HepG2 (cell line): Measurements from ENCODE around the gene DLG2. TPM values are rescaled to one million over a fixed set of nuclear protein-coding genes. Genes with fewer than 3 reads are reported as not detected.

ENCODE experiments used
- ATAC-seq: fragments of 200-7000 bp; cut with Tn5 transposase; 3 replicates; pipeline ENCODE4 v1.9.1; 2020; ENCODE audit warnings: mild to moderate bottlenecking, moderate library complexity
- BruUV-seq: library from RNA; stranded (reverse); fragments of 400-500 nt; replicated peaks from 2 replicates; lab custom pipeline; 2021; lab: Mats Ljungman, UMichigan
- CTCF ChIA-PET: fragments of 300-600 bp; formaldehyde crosslinking; extraction: SDS; loops from one replicate; lab custom pipeline; 2021; ENCODE audit warnings: low total read pairs, inconsistent platforms, low intra/inter-chr PET ratio; lab: Yijun Ruan, JAX
- POLR2A ChIA-PET: fragments of 350-600 bp; sonication (Branson Sonifier 250); formaldehyde crosslinking; loops from one replicate; lab custom pipeline; 2020; ENCODE audit warnings: antibody characterized with exemption, inconsistent platforms; lab: Yijun Ruan, JAX
- DNase-seq: peaks from one replicate; pipeline ENCODE4 v3.0.0-alpha.2; 2015; ENCODE audit warnings: low spot score
- FAIRE-seq: peaks from 3 replicates; lab custom pipeline; 2011; peaks lifted over from hg19 to GRCh38; lab: Jason Lieb, UNC
- H2AFZ ChIP-seq: one replicate; pipeline ENCODE4 v1.6.1; 2011; ENCODE audit warnings: low read length, inconsistent platforms
- H3K27ac ChIP-seq: fragments of 300-600 bp; 3 replicates; pipeline ENCODE4 v1.8.0; 2011; ENCODE audit warnings: mixed run types, mild to moderate bottlenecking, mixed read lengths, low read length, inconsistent platforms; ENCODE audit not compliant: insufficient read depth; ENCODE audit errors: extremely low read length
- H3K27me3 ChIP-seq, 2 experiments: fragments of 200-600 bp in 1 of 2; 2 replicates in 1 of 2; 3 replicates in 1 of 2; pipeline versions ENCODE4 v1.6.0 to v1.8.0; 2011; ENCODE audit warnings: low read length in 2 of 2, mild to moderate bottlenecking in 2 of 2, moderate library complexity in 2 of 2, inconsistent platforms in 1 of 2; ENCODE audit not compliant: insufficient read depth in 2 of 2, control insufficient read depth in 1 of 2
- H3K36me3 ChIP-seq, 2 experiments: fragments of 200-600 bp in 1 of 2; replicated peaks in 1 of 2; 2 replicates in 1 of 2; 3 replicates in 1 of 2; pipeline versions ENCODE4 v1.5.1 to v1.8.0; 2011; ENCODE audit warnings: low read length in 2 of 2, inconsistent platforms in 1 of 2; ENCODE audit not compliant: insufficient read depth in 2 of 2, control insufficient read depth in 1 of 2
- H3K4me1 ChIP-seq: 2 replicates; pipeline ENCODE4 v1.5.1; 2012; ENCODE audit warnings: low read length, inconsistent platforms; ENCODE audit not compliant: insufficient read depth
- H3K4me2 ChIP-seq: 2 replicates; pipeline ENCODE4 v1.6.0; 2011; ENCODE audit warnings: low read depth, low read length, inconsistent platforms
- H3K4me3 ChIP-seq, 3 experiments: fragments of 200-600 bp in 1 of 3; sonication (generic), shearing (Covaris generic) in 1 of 3; replicated peaks in 1 of 3; 2 replicates each; pipeline ENCODE4 v1.5.1; 2011 to 2016; ENCODE audit warnings: low read length in 3 of 3, inconsistent platforms in 2 of 3, low read depth in 2 of 3, mild to moderate bottlenecking in 2 of 3, control low read depth in 1 of 3, mixed read lengths in 1 of 3; ENCODE audit not compliant: insufficient read depth in 1 of 3
- H3K79me2 ChIP-seq: one replicate; pipeline ENCODE4 v1.6.1; 2011; ENCODE audit warnings: low read length, inconsistent platforms; ENCODE audit not compliant: insufficient read depth
- H3K9ac ChIP-seq: 2 replicates; pipeline ENCODE4 v1.6.0; 2011; ENCODE audit warnings: mild to moderate bottlenecking, low read depth, low read length, inconsistent platforms; ENCODE audit not compliant: insufficient read depth
- H3K9me3 ChIP-seq: 2 replicates; pipeline ENCODE4 v1.5.1; 2012; ENCODE audit warnings: mild to moderate bottlenecking, low read length
- H4K20me1 ChIP-seq: 2 replicates; pipeline ENCODE4 v1.6.0; 2011; ENCODE audit warnings: inconsistent platforms, mild to moderate bottlenecking, low read length, moderate library complexity; ENCODE audit not compliant: insufficient read depth
- ARNT2 ChIP-seq: sonication (generic); formaldehyde crosslinking; IDR thresholded peaks from 2 replicates; pipeline ENCODE4 v1.8.0; 2022; ENCODE audit warnings: mild to moderate bottlenecking, low read depth, missing genetic modification reagents, moderate library complexity
- EHMT2 ChIP-seq: fragments of 200-600 bp; sonication (generic); IDR thresholded peaks from 2 replicates; pipeline ENCODE4 v1.7.0; 2017; ENCODE audit warnings: antibody characterized with exemption, low read depth, low read length, borderline replicate concordance
- ETS1 ChIP-seq: sonication (generic); formaldehyde crosslinking; IDR thresholded peaks from 2 replicates; pipeline ENCODE4 v1.4.0; 2020; ENCODE audit warnings: missing genetic modification reagents
- JUN ChIP-seq: sonication (generic); formaldehyde crosslinking; IDR thresholded peaks from 2 replicates; pipeline ENCODE4 v1.4.0; 2020; ENCODE audit warnings: mild to moderate bottlenecking, missing genetic modification reagents
- MEIS2 ChIP-seq: sonication (generic); formaldehyde crosslinking; IDR thresholded peaks from 2 replicates; pipeline ENCODE4 v1.9.0; 2021; ENCODE audit warnings: mild to moderate bottlenecking, missing genetic modification reagents
- NRL ChIP-seq: sonication (generic); formaldehyde crosslinking; IDR thresholded peaks from 2 replicates; pipeline ENCODE4 v1.5.0; 2020; ENCODE audit warnings: missing genetic modification reagents, mild to moderate bottlenecking, moderate library complexity, borderline replicate concordance
- RCOR2 ChIP-seq: IDR thresholded peaks from 2 replicates; pipeline ENCODE4 v1.6.1; 2016; ENCODE audit warnings: missing biosample characterization, missing genetic modification reagents
- SETDB1 ChIP-seq: sonication (generic); formaldehyde crosslinking; IDR thresholded peaks from 2 replicates; pipeline ENCODE4 v1.5.1; 2020; ENCODE audit warnings: missing genetic modification reagents, mild to moderate bottlenecking, borderline replicate concordance
- TSC22D2 ChIP-seq: sonication (generic); formaldehyde crosslinking; IDR thresholded peaks from 2 replicates; pipeline ENCODE4 v1.5.1; 2020; ENCODE audit warnings: missing genetic modification reagents, mild to moderate bottlenecking, borderline replicate concordance
- ZBTB39 ChIP-seq: sonication (generic); formaldehyde crosslinking; IDR thresholded peaks from 2 replicates; pipeline ENCODE4 v1.5.0; 2020; ENCODE audit warnings: missing genetic modification reagents
- ZHX1 ChIP-seq: sonication (generic); formaldehyde crosslinking; IDR thresholded peaks from 2 replicates; pipeline ENCODE4 v1.8.1; 2022; ENCODE audit warnings: low read depth, mild to moderate bottlenecking, missing genetic modification reagents
- ZNF670 ChIP-seq: sonication (generic); formaldehyde crosslinking; IDR thresholded peaks from 2 replicates; pipeline ENCODE4 v1.8.0; 2022; ENCODE audit warnings: mild to moderate bottlenecking, missing genetic modification reagents, borderline replicate concordance
- ZNF770 ChIP-seq: sonication (generic); formaldehyde crosslinking; IDR thresholded peaks from 2 replicates; pipeline ENCODE4 v1.5.0; 2020; ENCODE audit warnings: mild to moderate bottlenecking, missing genetic modification reagents
- WGBS: methylation state at CpG from one replicate; pipeline ENCODE4 v1.1.6; 2017; ENCODE audit warnings: low lambda C conversion rate; 5-methylcytosine and 5-hydroxymethylcytosine counted together
- in situ Hi-C: cut with HindIII; loops from 2 replicates; pipeline ENCODE4 v1.10.0; 2017; ENCODE audit warnings: low pct_unique_long_range_greater_than_20kb; ENCODE audit not compliant: extremely low pct_ligation_motif_present
- intact Hi-C: fragments of 100-400 bp; cut with micrococcal nuclease; formaldehyde crosslinking; loops from one replicate; pipeline ENCODE4 v1.10.0; 2022; ENCODE audit not compliant: unreplicated experiment
- polyA plus RNA-seq, 8 experiments: library from polyadenylated mRNA; depleted of rRNA in 3 of 8; stranded (reverse) in 7 of 8; unstranded in 1 of 8; fragments of >200 nt; fragmentation: Illumina TruSeq in 4 of 8; extraction: Trizol in 4 of 8; gene quantifications; 2 replicates each; pipeline versions ENCODE4 v1.2.1 to v1.2.3, GENCODE V29; 2011 to 2016; ENCODE audit warnings: low read depth in 4 of 8, missing spikeins in 1 of 8, mixed read lengths in 1 of 8; ENCODE audit not compliant: insufficient read depth in 1 of 8
- total RNA-seq, 5 experiments: library from RNA; depleted of rRNA; stranded (reverse); fragments of >200 nt; fragmentation: Illumina TruSeq; extraction: Trizol; gene quantifications; 2 replicates each; pipeline ENCODE4 v1.2.3, GENCODE V29; 2016; ENCODE audit warnings: low read depth in 1 of 5

Gene DLG2
- total and polyA plus RNA-seq, 2 of the 13 experiments (the other 11 are each of a cell fraction or from before 2014, with no cell fraction given) = 0.46 to 1.0 TPM

- no peak for TF ChIP-seq ZNF770 (CRISPR knock-in tag)
- no peak for TF ChIP-seq SETDB1 (CRISPR knock-in tag)
- peak; percentile 79; the same call in 1 of the 2 replicates for TF ChIP-seq ZNF670
These were observed 1.0 kb upstream of the DLG2 start, which contains the start of gene TMEM126B (continued) for GRCh38 chr11:85627998-85628770.

- FAIRE-seq = no peak
- no peaks in the 10 kb centered on the region; a peak in 1 of 5 replicates for H3K36me3 ChIP-seq
- H3K4me2 ChIP-seq = peak overlapping the region; percentile 91
- no peak overlapping the region for H3K27ac ChIP-seq
- no peaks in the 10 kb centered on the region for H3K9me3 ChIP-seq
- no peaks in the 10 kb centered on the region; a peak in 1 of 5 replicates for H3K27me3 ChIP-seq
- POLR2A ChIA-PET = interaction anchor here (1.4 kb wide), 1 partner anchor 39 kb away, joined by 4 read pairs; the partner anchor contains the start of gene CREBZF
- BruUV-seq = no TSS peak
- H3K79me2 ChIP-seq = peaks cover 30% of the 10 kb centered on the region
- no peak for ATAC-seq
- in situ Hi-C loops (loop anchor here (25.0 kb wide), 1 partner anchor 636 kb away; no protein-coding TSS in a partner anchor), intact Hi-C loops (loop anchor here (10.0 kb wide), 1 partner anchor 438 kb away; the partner anchor contains the start of gene PICALM)
- no peaks in the 10 kb centered on the region for H4K20me1 ChIP-seq
- 11% methylated on average over 2 of the region's 2 CpGs for WGBS
- CTCF ChIA-PET = no interaction called here
- H2AFZ ChIP-seq = peak overlapping the region; percentile 46
- peak overlapping the region in 2 of 3 experiments; percentile 81 to 88; a peak in 4 of 6 replicates for H3K4me3 ChIP-seq
- peaks cover 27% of the 10 kb centered on the region for H3K4me1 ChIP-seq
- DNase-seq = no peak
- peak overlapping the region; percentile 61; the same call in 1 of the 2 replicates for H3K9ac ChIP-seq
- no peak for TF ChIP-seq JUN (CRISPR knock-in tag)
- TF ChIP-seq EHMT2 = no peak
- TF ChIP-seq TSC22D2 (CRISPR knock-in tag) = no peak
- no peak for TF ChIP-seq ETS1 (CRISPR knock-in tag)
- no peak for TF ChIP-seq RCOR2 (CRISPR knock-in tag)
- TF ChIP-seq ARNT2 = no peak
- TF ChIP-seq NRL (CRISPR knock-in tag) = no peak
- no peak for TF ChIP-seq MEIS2 (CRISPR knock-in tag)
- no peak for TF ChIP-seq ZBTB39
- TF ChIP-seq ZHX1 (CRISPR knock-in tag) = no peak
These were observed 648 bp downstream of the DLG2 start for GRCh38 chr11:85626496-85626895.
